Duodenal mucosa (tissue), 2 donors: Measurements from ENCODE around the gene CRHR2.

Source experiments
- H3K27ac ChIP-seq: one replicate; pipeline ENCODE4 v1.7.0; 2013; ENCODE audit warnings: low read depth, low read length
- H3K27me3 ChIP-seq, 2 donors: one replicate each; pipeline ENCODE4 v1.7.0; 2013; ENCODE audit warnings: low read length in 2 of 2, control low read depth in 1 of 2; ENCODE audit not compliant: insufficient read depth in 2 of 2, control insufficient read depth in 1 of 2
- H3K36me3 ChIP-seq, 2 donors: one replicate each; pipeline ENCODE4 v1.7.0; 2013; ENCODE audit warnings: low read length in 2 of 2, control low read depth in 1 of 2; ENCODE audit not compliant: insufficient read depth in 2 of 2, control insufficient read depth in 1 of 2
- H3K4me1 ChIP-seq, 2 donors: one replicate each; pipeline ENCODE4 v1.7.0; 2013; ENCODE audit warnings: low read length in 2 of 2, control low read depth in 1 of 2; ENCODE audit not compliant: insufficient read depth in 2 of 2, control insufficient read depth in 1 of 2
- H3K4me3 ChIP-seq, 2 donors: one replicate each; pipeline ENCODE4 v1.7.0; 2013; ENCODE audit warnings: low read length in 2 of 2, low read depth in 1 of 2
- H3K9ac ChIP-seq, 2 donors: one replicate each; pipeline ENCODE4 v1.7.0; 2013; ENCODE audit warnings: low read length in 2 of 2, low read depth in 1 of 2
- H3K9me3 ChIP-seq, 2 donors: one replicate each; pipeline ENCODE4 v1.7.0; 2013; ENCODE audit warnings: low read length in 2 of 2, control low read depth in 1 of 2; ENCODE audit not compliant: control insufficient read depth in 1 of 2

Gene CRHR2

DNA sequence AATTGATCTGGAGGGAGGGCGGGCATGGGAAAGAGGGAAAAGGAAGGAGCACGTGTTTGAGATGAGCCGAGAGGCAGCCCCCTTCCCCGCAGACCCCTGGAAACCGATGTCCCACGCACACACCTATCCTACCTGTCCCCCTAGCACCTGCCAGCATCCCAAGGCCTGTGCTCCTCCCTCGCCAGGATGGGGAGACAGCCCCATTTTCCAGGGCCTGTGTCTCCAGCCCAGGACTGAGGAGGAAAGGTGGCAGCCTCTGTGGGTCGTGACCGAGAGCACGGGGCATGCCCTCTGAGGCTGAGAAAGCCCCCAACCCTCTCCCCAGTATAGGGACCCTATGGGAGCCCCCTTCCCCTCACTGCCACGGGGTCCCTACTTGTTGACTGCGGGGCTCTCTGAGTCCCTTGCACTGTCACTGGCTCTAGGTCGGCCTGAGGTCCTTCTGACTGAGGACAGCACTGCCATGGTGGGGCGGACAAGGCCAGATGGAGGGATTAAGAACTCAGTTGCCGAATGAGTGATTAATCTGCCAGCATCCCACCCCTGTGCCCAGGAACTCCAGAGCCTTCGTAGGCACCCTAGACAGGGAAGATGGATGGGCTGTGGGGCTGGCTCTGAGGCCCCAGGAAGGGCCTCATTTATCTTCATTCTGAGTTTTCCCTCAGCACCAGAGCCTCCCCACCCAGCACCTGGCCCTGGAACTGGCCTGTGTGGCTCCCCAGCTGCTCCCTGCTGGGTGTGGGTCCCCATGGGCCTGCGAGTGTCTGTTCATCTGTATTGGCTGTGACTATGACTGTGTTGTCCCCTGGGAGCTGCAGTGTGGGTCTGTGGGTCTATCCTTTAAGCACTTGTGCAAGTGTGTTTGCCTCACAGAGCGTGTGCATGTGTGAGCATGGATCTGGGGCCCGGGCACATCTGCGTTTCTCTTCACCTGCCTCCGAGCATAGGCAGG is 26.0 kb downstream of the CRHR2 start:
- H3K36me3 ChIP-seq = no peaks in the 10 kb centered on the region
- H3K9me3 ChIP-seq = no peaks in the 10 kb centered on the region
- H3K4me3 ChIP-seq = no peak overlapping the region
- H3K27me3 ChIP-seq = no peaks in the 10 kb centered on the region
- no peaks in the 10 kb centered on the region for H3K4me1 ChIP-seq
- no peak overlapping the region for H3K27ac ChIP-seq
- no peak overlapping the region for H3K9ac ChIP-seq

DNA sequence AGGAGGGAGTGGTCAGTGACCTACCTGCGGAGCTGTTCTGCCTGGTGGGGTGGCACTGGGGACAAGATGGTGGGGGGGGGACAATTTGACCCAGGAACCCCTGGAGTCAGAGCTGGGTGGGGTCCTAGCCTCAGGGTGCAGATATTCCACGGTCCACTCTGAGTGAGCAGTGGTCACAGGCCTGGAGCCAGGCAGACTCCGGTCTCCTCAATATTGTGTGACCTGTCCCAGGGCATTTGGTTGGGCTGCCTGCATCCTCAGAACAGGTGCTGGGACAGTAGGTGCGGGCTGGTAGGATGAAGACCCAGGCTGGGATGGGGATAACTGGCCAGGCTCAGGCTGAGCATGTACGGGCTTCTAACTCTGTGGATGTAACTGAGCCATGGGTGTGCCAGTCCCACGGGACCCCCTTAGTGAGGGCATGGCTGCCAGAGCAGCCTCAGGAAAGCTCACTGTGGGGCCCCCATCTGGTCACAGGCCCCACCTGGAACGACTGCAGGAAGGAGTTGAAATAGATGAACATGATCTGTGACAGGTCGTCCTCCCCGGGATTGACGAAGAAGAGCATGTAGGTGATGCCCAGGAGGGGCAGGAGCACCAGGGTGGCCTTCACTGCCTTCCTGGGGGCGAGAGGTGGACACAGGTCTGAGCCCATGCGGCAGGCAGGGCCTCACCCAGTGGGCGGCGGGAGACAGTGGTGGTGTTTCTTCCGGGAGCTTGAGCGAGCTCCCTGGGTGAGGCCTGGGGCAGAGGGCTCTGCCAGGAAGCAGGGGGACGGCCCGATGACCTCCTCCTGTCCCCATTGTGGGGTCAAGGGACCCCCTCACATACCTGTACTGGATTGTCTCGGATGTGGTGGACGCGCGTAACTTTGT is 26.9 kb downstream of the CRHR2 start:
- H3K4me1 ChIP-seq = no peaks in the 10 kb centered on the region
- H3K9me3 ChIP-seq = no peaks in the 10 kb centered on the region
- H3K4me3 ChIP-seq = no peak overlapping the region
- H3K27me3 ChIP-seq = no peaks in the 10 kb centered on the region
- no peak overlapping the region for H3K9ac ChIP-seq
- H3K36me3 ChIP-seq = no peaks in the 10 kb centered on the region
- H3K27ac ChIP-seq = no peak overlapping the region

DNA sequence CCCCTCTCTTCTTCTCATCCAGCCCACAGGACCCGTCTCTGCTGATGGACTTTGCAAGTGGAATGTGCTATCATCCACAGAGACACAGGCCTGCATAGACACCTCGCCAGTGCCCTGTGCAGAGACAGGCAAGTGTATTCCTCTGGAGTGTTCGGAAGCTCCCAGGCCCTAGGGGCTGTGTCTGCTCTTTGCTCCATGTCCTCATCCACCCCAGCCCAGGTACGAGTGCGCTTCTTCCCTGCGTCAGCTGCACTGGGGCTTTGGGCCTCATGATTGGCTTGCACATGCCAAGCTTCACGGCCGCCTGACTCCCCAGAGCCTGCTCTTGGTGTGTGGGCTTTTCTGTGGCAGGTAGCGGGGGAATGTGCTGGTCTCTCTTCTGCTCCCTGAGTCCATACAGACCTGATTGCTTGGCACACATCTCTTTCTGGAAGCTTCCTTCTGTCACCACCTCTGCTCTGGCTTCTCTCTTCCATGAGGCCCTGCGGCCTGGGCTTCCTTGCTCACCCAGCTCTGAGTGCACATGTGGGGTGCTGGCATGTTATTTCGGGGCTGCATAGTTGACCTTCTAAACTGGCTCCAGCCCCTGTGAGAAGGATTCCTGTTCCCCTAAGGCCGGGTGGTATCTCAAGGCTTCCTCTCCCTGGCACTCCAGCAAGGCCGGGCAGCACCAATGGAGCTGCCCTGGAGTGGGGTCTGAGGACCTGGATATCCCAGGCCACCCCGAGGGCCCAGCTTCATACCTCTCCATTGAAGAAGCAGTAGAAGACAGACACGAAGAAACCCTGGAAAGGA is 27.8 kb downstream of the CRHR2 start:
- H3K27me3 ChIP-seq = no peaks in the 10 kb centered on the region
- no peaks in the 10 kb centered on the region for H3K9me3 ChIP-seq
- no peak overlapping the region for H3K27ac ChIP-seq

DNA sequence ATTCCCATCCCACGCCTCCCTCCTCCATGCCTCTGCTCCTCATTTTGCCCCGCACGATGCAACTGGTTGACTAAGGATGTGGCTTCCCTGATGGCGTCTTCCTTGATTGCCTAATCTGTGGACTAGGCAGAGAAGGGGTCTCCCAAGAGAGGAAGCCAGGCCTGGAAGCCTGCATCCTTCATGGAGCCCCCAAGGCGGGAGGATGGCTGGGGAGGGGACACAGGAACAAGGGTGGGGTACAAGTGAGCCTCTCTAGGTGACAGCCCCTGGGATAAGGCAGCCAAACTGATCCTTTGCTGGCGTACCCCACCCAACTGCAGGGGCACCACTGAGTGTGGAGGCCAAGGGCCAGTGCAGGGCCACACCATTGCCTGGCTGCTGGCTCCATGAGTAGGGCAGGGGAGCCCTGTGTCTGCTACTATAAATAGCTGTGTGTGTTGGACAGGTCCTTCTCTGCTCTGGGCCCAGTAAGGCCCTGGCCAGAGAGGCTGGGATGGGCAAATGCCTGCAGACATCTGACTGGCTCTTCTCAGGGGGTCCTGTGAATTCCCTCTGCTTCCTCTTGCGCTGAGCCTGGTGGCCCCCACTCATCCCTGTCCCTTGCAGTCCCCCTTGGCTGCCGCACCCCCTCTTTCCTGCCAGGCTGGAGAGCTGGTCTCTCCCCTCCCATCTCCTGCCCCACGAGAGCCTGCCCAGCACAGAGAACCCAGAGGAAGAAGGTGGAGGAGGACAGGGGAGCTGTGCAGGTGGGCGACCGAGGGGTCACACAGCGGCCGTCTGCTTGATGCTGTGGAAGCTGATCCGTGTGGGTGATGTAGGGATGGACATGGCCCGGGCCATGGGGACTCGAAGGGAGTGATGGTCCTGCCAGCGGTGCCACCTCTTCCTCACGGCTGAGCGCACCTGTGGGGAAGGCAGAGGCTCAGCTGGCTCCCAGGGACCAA is 29.3 kb downstream of the CRHR2 start:
- Histone ChIP-seq H3K4me1 (no peaks in the 10 kb centered on the region), H3K4me3 (no peak overlapping the region)

More for the DNA sequence above, 27.8 kb downstream of the CRHR2 start:
- Histone ChIP-seq H3K4me1 (no peaks in the 10 kb centered on the region), H3K4me3 (no peak overlapping the region), H3K36me3 (no peaks in the 10 kb centered on the region), H3K9ac (no peak overlapping the region)

DNA sequence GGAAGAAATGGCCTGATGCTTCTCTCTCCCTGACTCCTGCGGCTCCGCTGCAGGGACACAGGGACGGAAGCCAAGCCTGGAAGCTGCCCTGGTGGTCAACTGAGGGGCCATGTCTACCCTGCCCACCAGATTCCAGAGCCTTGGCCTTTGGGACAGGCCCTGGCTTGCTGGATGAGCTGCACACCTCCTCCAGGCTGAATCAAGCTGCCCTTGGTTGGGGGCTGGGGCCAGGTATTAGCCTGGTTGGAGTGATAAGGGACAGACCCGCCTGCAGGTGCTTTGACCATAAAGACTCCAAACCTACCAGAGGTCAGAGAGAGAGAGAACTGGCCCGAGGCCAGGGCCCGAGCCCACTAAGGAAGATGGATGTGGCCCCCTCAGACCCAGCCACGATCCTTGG is 30.1 kb downstream of the CRHR2 start:
- Histone ChIP-seq H3K9ac (no peak overlapping the region), H3K9me3 (no peaks in the 10 kb centered on the region), H3K4me1 (no peaks in the 10 kb centered on the region)

More for the DNA sequence above, 29.3 kb downstream of the CRHR2 start:
- Histone ChIP-seq H3K9ac (no peak overlapping the region), H3K9me3 (no peaks in the 10 kb centered on the region), H3K36me3 (no peaks in the 10 kb centered on the region), H3K27me3 (no peaks in the 10 kb centered on the region), H3K27ac (no peak overlapping the region)

DNA sequence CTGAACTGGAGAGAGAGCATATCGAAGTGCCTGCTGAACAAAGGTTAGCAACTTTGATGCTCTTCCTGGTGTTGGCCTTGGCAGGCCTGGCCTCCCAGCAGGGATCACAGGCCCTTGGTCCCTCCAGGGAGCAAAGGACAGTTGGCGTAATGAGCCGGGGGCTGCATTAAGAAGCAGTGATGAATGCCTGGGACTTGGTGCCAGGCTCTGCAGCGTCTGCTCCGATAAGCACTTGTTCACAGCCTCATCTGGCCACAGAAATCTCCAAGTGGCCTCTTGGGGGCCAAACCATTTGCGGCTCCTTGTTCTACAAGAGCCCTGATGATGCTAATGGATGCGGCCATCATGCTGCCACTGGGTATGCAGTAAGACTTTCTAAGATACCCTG is 31.8 kb downstream of the CRHR2 start:
- no peak overlapping the region for H3K27ac ChIP-seq
- H3K27me3 ChIP-seq = no peaks in the 10 kb centered on the region
- no peaks in the 10 kb centered on the region for H3K4me1 ChIP-seq
- no peak overlapping the region for H3K9ac ChIP-seq
- H3K36me3 ChIP-seq = no peaks in the 10 kb centered on the region
- H3K4me3 ChIP-seq = no peak overlapping the region
- no peaks in the 10 kb centered on the region for H3K9me3 ChIP-seq

More for the DNA sequence above, 30.1 kb downstream of the CRHR2 start:
- Histone ChIP-seq H3K27me3 (no peaks in the 10 kb centered on the region), H3K4me3 (no peak overlapping the region), H3K36me3 (no peaks in the 10 kb centered on the region), H3K27ac (no peak overlapping the region)

DNA sequence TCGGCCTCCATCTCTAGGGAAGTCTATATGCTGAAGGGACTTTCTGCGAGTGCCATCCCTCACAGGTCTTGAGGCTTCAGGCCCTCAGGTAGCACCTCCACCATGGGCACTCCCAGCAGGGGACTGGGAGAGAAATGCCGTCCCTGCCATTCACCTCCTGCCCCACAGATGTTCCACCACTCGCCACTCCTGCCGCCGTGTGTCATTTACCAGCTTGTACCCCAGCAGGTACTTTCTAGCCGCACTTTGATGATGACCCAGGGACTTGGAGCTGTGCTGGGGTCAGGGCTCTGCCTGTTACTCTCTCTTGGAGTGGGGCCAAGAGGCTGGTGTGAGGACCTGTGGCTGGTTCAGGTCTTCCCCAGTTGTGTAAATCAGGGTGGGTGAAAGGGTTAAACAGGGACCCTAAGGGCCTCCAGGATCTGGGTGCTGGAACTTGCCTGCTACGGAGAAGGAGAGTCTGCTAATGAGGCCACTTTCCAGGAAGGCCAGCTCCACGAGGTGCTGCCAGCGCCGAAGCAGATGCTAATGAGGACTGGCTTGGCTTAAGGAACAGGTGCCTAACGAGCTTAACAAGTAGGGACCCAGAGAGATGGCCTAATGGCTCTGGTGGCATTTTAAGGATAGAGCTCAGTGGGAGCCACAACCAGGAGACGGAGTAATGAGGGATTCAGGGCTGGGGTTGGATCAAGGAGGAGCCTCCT is 32.4 kb downstream of the CRHR2 start:
- H3K9ac ChIP-seq = no peak overlapping the region
- no peaks in the 10 kb centered on the region for H3K27me3 ChIP-seq
- H3K4me3 ChIP-seq = no peak overlapping the region
- H3K27ac ChIP-seq = no peak overlapping the region
- no peaks in the 10 kb centered on the region for H3K4me1 ChIP-seq
- H3K9me3 ChIP-seq = no peaks in the 10 kb centered on the region
- H3K36me3 ChIP-seq = no peaks in the 10 kb centered on the region

DNA sequence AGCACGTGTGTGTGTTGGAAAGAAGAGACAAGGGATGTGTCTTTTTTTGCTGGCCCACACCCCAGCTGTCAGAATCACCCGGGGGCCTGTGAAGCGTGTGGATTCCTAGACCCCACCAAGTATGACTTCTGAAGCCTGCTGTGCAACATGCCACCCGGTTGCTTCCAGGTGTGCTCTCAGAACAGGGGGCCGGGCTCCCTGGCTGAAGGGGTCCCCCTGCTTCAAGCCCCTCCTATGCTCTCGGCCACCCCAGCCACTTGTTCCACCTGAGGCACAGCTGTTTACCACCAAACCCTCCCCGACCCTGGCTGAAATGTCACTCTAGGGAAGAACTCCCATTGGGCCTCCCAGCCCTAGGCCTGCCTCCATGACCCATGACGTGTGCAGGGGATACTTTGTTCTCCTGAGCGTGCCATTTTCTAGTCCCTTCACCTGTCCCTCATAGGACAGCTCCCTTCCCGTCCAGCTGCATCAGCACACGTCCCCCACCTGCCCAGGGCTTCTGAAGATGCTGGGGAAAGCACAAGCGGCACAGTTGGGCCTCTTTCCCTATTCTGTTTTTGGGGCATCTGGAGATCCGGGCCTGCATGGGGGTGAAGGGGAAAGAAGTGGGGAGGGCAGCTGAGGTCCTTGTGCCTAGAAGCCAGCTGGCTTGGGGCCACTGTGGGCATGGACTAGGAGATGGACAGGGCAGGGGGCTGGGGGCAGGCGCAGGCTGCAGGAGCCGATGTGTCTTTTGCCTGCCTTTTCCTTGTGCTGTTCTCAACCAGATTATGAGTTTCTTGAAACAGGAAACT is 33.3 kb downstream of the CRHR2 start:
- no peaks in the 10 kb centered on the region for H3K36me3 ChIP-seq
- H3K4me3 ChIP-seq = no peak overlapping the region
- H3K9me3 ChIP-seq = no peaks in the 10 kb centered on the region
- H3K9ac ChIP-seq = no peak overlapping the region
- H3K4me1 ChIP-seq = no peaks in the 10 kb centered on the region
- no peaks in the 10 kb centered on the region for H3K27me3 ChIP-seq
- no peak overlapping the region for H3K27ac ChIP-seq
